ENCODE measurements around the gene B2M. TPM values are rescaled to one million over a fixed set of nuclear protein-coding genes. Genes with fewer than 3 reads are reported as not detected.

B2M gene
- total and polyA plus RNA-seq, 2 of the 13 experiments (the other 11 are each of a cell fraction or from before 2014, with no cell fraction given): 784 to 857 TPM

DNA sequence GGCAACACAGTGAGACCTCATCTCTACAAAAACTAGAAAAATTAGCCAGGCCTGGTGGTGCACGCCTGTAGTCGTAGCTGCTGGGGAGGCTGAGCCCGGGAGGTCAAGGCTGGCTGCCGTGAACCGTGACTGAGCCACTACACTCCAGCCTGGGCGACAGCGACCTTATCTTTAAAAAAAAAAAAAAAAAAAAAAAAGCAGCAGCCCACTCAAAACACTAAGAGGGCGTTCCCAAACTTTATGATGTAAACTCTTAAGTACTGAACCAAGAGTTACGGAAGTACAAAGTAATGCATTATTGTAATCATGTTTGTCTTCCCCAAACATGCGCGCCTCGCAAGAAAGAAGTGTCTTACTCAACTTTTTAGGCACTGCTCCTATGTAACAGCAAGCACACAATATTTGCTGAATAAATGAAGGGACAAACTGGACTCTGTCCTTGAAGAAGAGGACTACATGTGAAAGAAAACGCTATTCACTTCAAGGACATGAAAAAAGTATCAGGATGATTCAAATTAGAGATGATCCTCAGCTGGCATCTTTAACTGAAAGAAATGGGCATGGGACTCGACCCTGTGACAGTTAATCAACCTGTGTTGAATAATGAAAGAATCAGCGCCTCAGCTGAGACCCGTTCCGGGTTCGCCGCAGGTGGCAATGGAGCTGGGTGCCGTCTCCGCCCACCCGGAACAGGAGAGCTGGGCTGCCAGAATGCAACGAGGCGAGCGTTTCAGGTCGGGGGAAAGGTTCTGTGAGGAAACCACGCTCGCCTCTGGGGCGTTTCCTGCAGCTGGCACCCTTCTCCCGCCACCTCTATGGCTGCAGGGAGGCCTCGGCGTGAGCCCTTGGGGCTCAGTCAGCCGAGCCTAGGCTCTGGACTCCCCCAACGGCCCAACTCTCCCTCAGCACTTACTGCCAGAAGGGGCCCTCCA is 48.6 kb upstream of the B2M start (continued):
- TF ChIP-seq ZNF225 (CRISPR knock-in tag; IDR thresholded peaks at IDR 0.05): no peak
- no peak for TF ChIP-seq IKZF4 (CRISPR knock-in tag; IDR thresholded peaks at IDR 0.05; ENCODE audit: borderline replicate concordance, low read depth, not compliant biosample characterization)
- TF ChIP-seq TBP (CRISPR knock-in tag; IDR thresholded peaks at IDR 0.05): no peak
- peak; percentile 24; the same call in 1 of the 2 replicates for TF ChIP-seq ZNF839 (CRISPR knock-in tag; IDR thresholded peaks at IDR 0.05; ENCODE audit: borderline replicate concordance)
- no peak for TF ChIP-seq ATAD3A (CRISPR knock-in tag; IDR thresholded peaks at IDR 0.05)
- peak in 1 of 2 experiments; percentile 67; a peak in 1 of 4 replicates for TF ChIP-seq POLR2A (IDR thresholded peaks at IDR 0.05; ENCODE audit: insufficient read depth in 1 of 2, low read depth in 2 of 2, low read length in 2 of 2)
- TF ChIP-seq, protein P1, sequence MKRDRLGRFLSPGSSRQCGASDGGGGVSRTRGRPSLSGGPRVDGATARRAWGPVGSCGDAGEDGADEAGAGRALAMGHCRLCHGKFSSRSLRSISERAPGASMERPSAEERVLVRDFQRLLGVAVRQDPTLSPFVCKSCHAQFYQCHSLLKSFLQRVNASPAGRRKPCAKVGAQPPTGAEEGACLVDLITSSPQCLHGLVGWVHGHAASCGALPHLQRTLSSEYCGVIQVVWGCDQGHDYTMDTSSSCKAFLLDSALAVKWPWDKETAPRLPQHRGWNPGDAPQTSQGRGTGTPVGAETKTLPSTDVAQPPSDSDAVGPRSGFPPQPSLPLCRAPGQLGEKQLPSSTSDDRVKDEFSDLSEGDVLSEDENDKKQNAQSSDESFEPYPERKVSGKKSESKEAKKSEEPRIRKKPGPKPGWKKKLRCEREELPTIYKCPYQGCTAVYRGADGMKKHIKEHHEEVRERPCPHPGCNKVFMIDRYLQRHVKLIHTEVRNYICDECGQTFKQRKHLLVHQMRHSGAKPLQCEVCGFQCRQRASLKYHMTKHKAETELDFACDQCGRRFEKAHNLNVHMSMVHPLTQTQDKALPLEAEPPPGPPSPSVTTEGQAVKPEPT (CRISPR knock-in tag; IDR thresholded peaks at IDR 0.05; ENCODE audit: low read depth): 0 out of 2 replicates have a peak, but pooled peaks have one; percentile 13
- TF ChIP-seq CHD2 (IDR thresholded peaks at IDR 0.05; ENCODE audit: low read depth, low read length): no peak
- TF ChIP-seq, protein P2, sequence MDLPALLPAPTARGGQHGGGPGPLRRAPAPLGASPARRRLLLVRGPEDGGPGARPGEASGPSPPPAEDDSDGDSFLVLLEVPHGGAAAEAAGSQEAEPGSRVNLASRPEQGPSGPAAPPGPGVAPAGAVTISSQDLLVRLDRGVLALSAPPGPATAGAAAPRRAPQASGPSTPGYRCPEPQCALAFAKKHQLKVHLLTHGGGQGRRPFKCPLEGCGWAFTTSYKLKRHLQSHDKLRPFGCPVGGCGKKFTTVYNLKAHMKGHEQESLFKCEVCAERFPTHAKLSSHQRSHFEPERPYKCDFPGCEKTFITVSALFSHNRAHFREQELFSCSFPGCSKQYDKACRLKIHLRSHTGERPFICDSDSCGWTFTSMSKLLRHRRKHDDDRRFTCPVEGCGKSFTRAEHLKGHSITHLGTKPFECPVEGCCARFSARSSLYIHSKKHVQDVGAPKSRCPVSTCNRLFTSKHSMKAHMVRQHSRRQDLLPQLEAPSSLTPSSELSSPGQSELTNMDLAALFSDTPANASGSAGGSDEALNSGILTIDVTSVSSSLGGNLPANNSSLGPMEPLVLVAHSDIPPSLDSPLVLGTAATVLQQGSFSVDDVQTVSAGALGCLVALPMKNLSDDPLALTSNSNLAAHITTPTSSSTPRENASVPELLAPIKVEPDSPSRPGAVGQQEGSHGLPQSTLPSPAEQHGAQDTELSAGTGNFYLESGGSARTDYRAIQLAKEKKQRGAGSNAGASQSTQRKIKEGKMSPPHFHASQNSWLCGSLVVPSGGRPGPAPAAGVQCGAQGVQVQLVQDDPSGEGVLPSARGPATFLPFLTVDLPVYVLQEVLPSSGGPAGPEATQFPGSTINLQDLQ (CRISPR knock-in tag; IDR thresholded peaks at IDR 0.05): peak; percentile 89; the same call in 1 of the 2 replicates
- TF ChIP-seq FOXA1 (IDR thresholded peaks at IDR 0.05): no peak
- no peak for TF ChIP-seq FOXA1 (CRISPR knock-in tag; IDR thresholded peaks at IDR 0.05)
- no peak for TF ChIP-seq AGO1 (IDR thresholded peaks at IDR 0.05; ENCODE audit: low read depth, low read length, poor library complexity, severe bottlenecking)
- TF ChIP-seq ZBTB3 (CRISPR knock-in tag; IDR thresholded peaks at IDR 0.05; ENCODE audit: borderline replicate concordance, low read depth): 0 out of 2 replicates have a peak, but pooled peaks have one; percentile 80
- no peak for TF ChIP-seq RBAK (CRISPR knock-in tag; IDR thresholded peaks at IDR 0.05)
- 0 out of 2 replicates have a peak, but pooled peaks have one; percentile 11 for TF ChIP-seq ZNF224 (CRISPR knock-in tag; IDR thresholded peaks at IDR 0.05)
- TF ChIP-seq XBP1 (CRISPR knock-in tag; IDR thresholded peaks at IDR 0.05): 0 out of 2 replicates have a peak, but pooled peaks have one; percentile 9
- TF ChIP-seq ERF (CRISPR knock-in tag; IDR thresholded peaks at IDR 0.05): no peak
- no peak for TF ChIP-seq YEATS2 (CRISPR knock-in tag; IDR thresholded peaks at IDR 0.05; ENCODE audit: borderline replicate concordance)
- TF ChIP-seq CEBPG (CRISPR knock-in tag; IDR thresholded peaks at IDR 0.05): no peak; the same call in 1 of the 2 replicates
- TF ChIP-seq RFX5 (IDR thresholded peaks at IDR 0.05; ENCODE audit: low read depth, low read length): no peak
- no peak for TF ChIP-seq RCOR2 (CRISPR knock-in tag; IDR thresholded peaks at IDR 0.05)
- 0 out of 2 replicates have a peak, but pooled peaks have one; percentile 33 for TF ChIP-seq ZNF20 (CRISPR knock-in tag; IDR thresholded peaks at IDR 0.05)
- TF ChIP-seq ZNF777 (CRISPR knock-in tag; IDR thresholded peaks at IDR 0.05): no peak
- 0 out of 2 replicates have a peak, but pooled peaks have one; percentile 8 for TF ChIP-seq ZNF205 (CRISPR knock-in tag; IDR thresholded peaks at IDR 0.05)
- TF ChIP-seq ZNF44 (CRISPR knock-in tag; IDR thresholded peaks at IDR 0.05): no peak
- TF ChIP-seq SPEN (CRISPR knock-in tag; IDR thresholded peaks at IDR 0.05; ENCODE audit: low read depth): no peak
